PC-9 (cell line): Measurements from ENCODE around the gene BCL2A1. TPM values are rescaled to one million over a fixed set of nuclear protein-coding genes. Genes with fewer than 3 reads are reported as not detected.
"Not testable (repeated sequence)": the region's sequence is repeated elsewhere in the genome, so short reads cannot be mapped to it uniquely, and the experiment has no call there.

ENCODE experiments used
- BruUV-seq: library from RNA; stranded (reverse); fragments of 400-500 nt; replicated peaks from 2 replicates; lab custom pipeline; 2021; lab: Mats Ljungman, UMichigan
- CTCF ChIA-PET: fragments of 300-600 bp; sonication (Branson Sonifier 250); formaldehyde crosslinking; loops from one replicate; lab custom pipeline; 2022; ENCODE audit warnings: antibody characterized with exemption; lab: Charles Lee
- POLR2A ChIA-PET: fragments of 300-600 bp; sonication (Branson Sonifier 250); formaldehyde crosslinking; loops from one replicate; lab custom pipeline; 2022; ENCODE audit warnings: antibody characterized with exemption; ENCODE audit not compliant: unreplicated experiment; lab: Charles Lee
- DNase-seq, 2 experiments: peaks; one replicate each; pipeline versions ENCODE4 v3.0.0 to v3.0.0-alpha.2; 2015 to 2022; ENCODE audit warnings: mixed read lengths in 1 of 2
- H2AFZ ChIP-seq: fragments of 200-600 bp; sonication (generic); 2 replicates; pipeline ENCODE4 v1.8.1; 2017; ENCODE audit warnings: antibody characterized with exemption
- H3F3A ChIP-seq: fragments of 200-600 bp; sonication (generic); 2 replicates; pipeline ENCODE4 v1.8.1; 2017; ENCODE audit warnings: antibody characterized with exemption, mild to moderate bottlenecking, low read depth; ENCODE audit not compliant: insufficient read depth
- H3K27ac ChIP-seq: fragments of 200-600 bp; sonication (generic); 2 replicates; pipeline ENCODE4 v1.6.1; 2016; ENCODE audit warnings: mixed run types
- H3K27me3 ChIP-seq: fragments of 200-600 bp; sonication (generic); 2 replicates; pipeline ENCODE4 v1.6.1; 2016; ENCODE audit warnings: low read depth, mixed run types; ENCODE audit not compliant: insufficient read depth
- H3K36me3 ChIP-seq: fragments of 200-600 bp; sonication (generic); 2 replicates; pipeline ENCODE4 v1.6.1; 2016; ENCODE audit warnings: low read depth, mixed run types
- H3K4me1 ChIP-seq: fragments of 200-600 bp; sonication (generic); replicated peaks from 2 replicates; pipeline ENCODE4 v1.6.1; 2016; ENCODE audit warnings: mixed run types; ENCODE audit not compliant: insufficient read depth
- H3K4me2 ChIP-seq: fragments of 200-600 bp; sonication (generic); 2 replicates; pipeline ENCODE4 v1.6.1; 2017; ENCODE audit warnings: mixed run types
- H3K4me3 ChIP-seq: fragments of 200-600 bp; sonication (generic); 2 replicates; pipeline ENCODE4 v1.6.1; 2016; ENCODE audit warnings: mixed run types
- H3K79me2 ChIP-seq: fragments of 200-600 bp; sonication (generic); 2 replicates; pipeline ENCODE4 v1.6.1; 2017; ENCODE audit warnings: low read depth, mixed run types
- H3K9me2 ChIP-seq: fragments of 200-600 bp; sonication (generic); 2 replicates; pipeline ENCODE4 v1.8.1; 2017; ENCODE audit warnings: mild to moderate bottlenecking; ENCODE audit not compliant: insufficient read depth
- H3K9me3 ChIP-seq: fragments of 200-600 bp; sonication (generic); 2 replicates; pipeline ENCODE4 v1.8.1; 2016; ENCODE audit warnings: low read depth; ENCODE audit not compliant: insufficient read depth
- H4K20me1 ChIP-seq: fragments of 200-600 bp; sonication (generic); 2 replicates; pipeline ENCODE4 v1.8.1; 2017; ENCODE audit not compliant: insufficient read depth
- EZH2 ChIP-seq: fragments of 200-600 bp; sonication (generic); IDR thresholded peaks from 2 replicates; pipeline ENCODE4 v1.8.0; 2017; ENCODE audit warnings: antibody characterized with exemption, low read depth
- intact Hi-C: fragments of 100-400 bp; cut with micrococcal nuclease; formaldehyde crosslinking; loops from one replicate; pipeline ENCODE4 v1.10.0; 2022; ENCODE audit not compliant: unreplicated experiment
- total RNA-seq: library from RNA; stranded (reverse); gene quantifications from 2 replicates; pipeline ENCODE4 v1.2.3, GENCODE V29; 2021
- TF ChIP-seq, protein P1 (sequence below): fragments of 200-600 bp; sonication (generic); conservative IDR thresholded peaks from 2 replicates; pipeline ENCODE4 v1.6.1; 2017; ENCODE audit warnings: mixed run types, antibody characterized with exemption, mild to moderate bottlenecking, moderate library complexity

BCL2A1 gene
- total RNA-seq, 1 experiment from 2014 or later: not detected

DNA sequence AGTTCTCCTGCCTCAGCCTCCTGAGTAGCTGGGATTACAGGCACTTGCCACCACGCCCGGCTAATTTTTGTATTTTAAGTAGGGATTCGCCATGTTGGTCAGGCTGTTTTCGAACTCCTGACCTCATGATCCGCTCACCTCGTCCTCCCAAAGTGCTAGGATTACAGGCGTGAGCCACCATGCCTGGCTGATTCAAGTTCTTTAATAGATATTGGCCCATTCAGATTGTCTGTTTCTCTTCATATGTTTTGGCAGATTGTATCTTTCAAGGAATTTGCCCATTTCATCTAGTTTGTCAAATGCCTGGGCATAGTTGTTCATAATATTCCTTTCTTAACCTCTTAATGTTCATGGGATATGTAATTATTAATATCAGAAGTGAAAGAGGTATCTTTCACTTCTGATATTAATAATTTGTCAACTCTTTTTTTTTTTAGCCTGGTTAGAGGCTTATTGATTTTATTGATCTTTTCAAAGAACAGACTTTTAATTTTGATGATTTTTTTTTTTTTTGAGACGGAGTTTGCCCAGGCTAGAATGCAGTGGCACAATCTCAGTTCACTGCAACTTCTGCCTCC, 48.3 kb upstream of the BCL2A1 start:
- H3K27ac ChIP-seq: no peak overlapping the region
- BruUV-seq: no TSS peak
- H3F3A ChIP-seq: no peaks in the 10 kb centered on the region
- intact Hi-C loops: no loop called here
- DNase-seq: no peak
- no peaks in the 10 kb centered on the region for H3K4me1 ChIP-seq
- no peak overlapping the region for H2AFZ ChIP-seq
- no peak overlapping the region for H3K4me2 ChIP-seq
- H3K9me2 ChIP-seq: no peaks in the 10 kb centered on the region
- H3K9me3 ChIP-seq: no peaks in the 10 kb centered on the region; the same call in 1 of the 2 replicates
- no peaks in the 10 kb centered on the region for H3K27me3 ChIP-seq
- no peak overlapping the region for H3K4me3 ChIP-seq
- H4K20me1 ChIP-seq: no peaks in the 10 kb centered on the region
- TF ChIP-seq, protein P1, sequence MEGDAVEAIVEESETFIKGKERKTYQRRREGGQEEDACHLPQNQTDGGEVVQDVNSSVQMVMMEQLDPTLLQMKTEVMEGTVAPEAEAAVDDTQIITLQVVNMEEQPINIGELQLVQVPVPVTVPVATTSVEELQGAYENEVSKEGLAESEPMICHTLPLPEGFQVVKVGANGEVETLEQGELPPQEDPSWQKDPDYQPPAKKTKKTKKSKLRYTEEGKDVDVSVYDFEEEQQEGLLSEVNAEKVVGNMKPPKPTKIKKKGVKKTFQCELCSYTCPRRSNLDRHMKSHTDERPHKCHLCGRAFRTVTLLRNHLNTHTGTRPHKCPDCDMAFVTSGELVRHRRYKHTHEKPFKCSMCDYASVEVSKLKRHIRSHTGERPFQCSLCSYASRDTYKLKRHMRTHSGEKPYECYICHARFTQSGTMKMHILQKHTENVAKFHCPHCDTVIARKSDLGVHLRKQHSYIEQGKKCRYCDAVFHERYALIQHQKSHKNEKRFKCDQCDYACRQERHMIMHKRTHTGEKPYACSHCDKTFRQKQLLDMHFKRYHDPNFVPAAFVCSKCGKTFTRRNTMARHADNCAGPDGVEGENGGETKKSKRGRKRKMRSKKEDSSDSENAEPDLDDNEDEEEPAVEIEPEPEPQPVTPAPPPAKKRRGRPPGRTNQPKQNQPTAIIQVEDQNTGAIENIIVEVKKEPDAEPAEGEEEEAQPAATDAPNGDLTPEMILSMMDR: no peak
- no peak for TF ChIP-seq EZH2
- ChIA-PET POLR2A (no interaction called here), CTCF (no interaction called here)
- H3K79me2 ChIP-seq: no peaks in the 10 kb centered on the region
- no peaks in the 10 kb centered on the region for H3K36me3 ChIP-seq

DNA sequence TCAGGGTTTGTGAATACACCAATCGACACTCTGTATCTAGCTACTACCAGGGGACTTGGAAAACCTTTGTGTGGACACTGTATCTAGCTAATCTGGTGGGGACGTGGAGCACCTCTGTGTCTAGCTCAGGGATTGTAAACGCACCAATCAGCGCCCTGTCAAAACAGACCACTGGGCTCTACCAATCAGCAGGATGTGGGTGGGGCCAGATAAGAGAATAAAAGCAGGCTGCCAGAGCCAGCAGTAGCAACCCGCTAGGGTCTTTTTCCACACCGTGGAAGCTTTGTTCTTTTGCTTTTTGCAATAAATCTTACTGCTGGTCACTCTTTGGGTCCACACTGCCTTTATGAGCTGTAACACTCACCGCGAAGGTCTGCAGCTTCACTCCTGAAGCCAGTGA, 46.1 kb upstream of the BCL2A1 start:
- H3K27me3 ChIP-seq, H3K79me2 ChIP-seq, H3F3A ChIP-seq, H3K27ac ChIP-seq, intact Hi-C loops, DNase-seq, H3K4me2 ChIP-seq, CTCF ChIA-PET, POLR2A ChIA-PET, H4K20me1 ChIP-seq, H2AFZ ChIP-seq, H3K9me2 ChIP-seq, H3K9me3 ChIP-seq, H3K36me3 ChIP-seq, H3K4me3 ChIP-seq, H3K4me1 ChIP-seq, BruUV-seq: not testable (repeated sequence)

DNA sequence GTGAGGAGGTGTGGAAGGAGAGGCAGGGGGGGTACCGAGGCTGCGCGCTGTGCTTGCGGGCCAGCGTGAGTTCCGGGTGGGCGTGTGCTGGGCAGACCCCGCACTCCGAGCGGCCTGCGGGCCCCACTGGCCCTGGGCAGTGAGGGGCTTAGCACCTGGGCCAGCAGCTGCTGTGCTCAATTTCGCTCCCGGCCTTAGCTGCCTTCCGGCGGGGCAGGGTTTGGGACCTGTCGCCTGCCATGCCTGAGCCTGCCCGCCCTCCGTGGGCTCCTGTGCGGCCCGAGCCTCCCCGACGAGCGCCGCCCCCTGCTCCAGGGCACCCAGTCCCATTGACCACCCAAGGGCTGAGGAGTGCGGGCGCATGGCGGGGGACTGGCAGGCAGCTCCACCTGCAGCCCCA, 45.5 kb upstream of the BCL2A1 start:
- intact Hi-C loops, H3K9me2 ChIP-seq, H3K27ac ChIP-seq, H3K79me2 ChIP-seq, H3K4me1 ChIP-seq, H3K4me2 ChIP-seq, H3K27me3 ChIP-seq, H2AFZ ChIP-seq, CTCF ChIA-PET, H3K36me3 ChIP-seq, DNase-seq, H3F3A ChIP-seq, H3K9me3 ChIP-seq, H3K4me3 ChIP-seq, BruUV-seq, H4K20me1 ChIP-seq, POLR2A ChIA-PET: not testable (repeated sequence)

DNA sequence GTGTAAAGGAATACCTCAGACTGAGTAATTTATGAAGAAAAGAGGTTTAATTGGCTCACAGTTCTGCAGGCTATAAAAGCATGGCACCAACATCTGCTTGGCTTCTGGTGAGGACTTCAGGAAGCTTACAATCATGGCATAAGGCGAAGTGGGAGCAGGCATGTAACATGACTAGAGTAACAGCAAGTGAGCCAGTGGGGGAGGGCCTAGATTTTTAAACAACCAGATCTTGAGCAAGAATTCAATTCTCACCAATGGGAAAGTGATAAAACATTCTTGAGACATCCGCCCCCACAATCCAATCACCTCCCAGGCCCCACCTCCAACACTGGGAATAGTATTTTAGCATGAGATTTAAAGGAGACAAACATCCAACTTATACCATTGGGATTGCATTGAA, 44.2 kb upstream of the BCL2A1 start:
- Histone ChIP-seq H4K20me1 (no peaks in the 10 kb centered on the region; the same call in 1 of the 2 replicates), H3F3A (peaks cover 19% of the 10 kb centered on the region), H3K9me3 (no peaks in the 10 kb centered on the region; the same call in 1 of the 2 replicates), H3K4me3 (no peak overlapping the region), H3K27me3 (no peaks in the 10 kb centered on the region), H3K4me1 (peaks cover 18% of the 10 kb centered on the region), H3K4me2 (no peak overlapping the region), H3K36me3 (no peaks in the 10 kb centered on the region), H2AFZ (no peak overlapping the region), H3K9me2 (no peaks in the 10 kb centered on the region), H3K79me2 (no peaks in the 10 kb centered on the region), H3K27ac (no peak overlapping the region)
- ChIA-PET POLR2A (no interaction called here), CTCF (interaction anchor here (0.6 kb wide), 1 partner anchor 57 kb away, joined by 3 read pairs; no protein-coding TSS in a partner anchor)
- intact Hi-C loops: no loop called here
- BruUV-seq: no TSS peak
- TF ChIP-seq, protein P1: no peak
- TF ChIP-seq EZH2: no peak
- DNase-seq: no peak

DNA sequence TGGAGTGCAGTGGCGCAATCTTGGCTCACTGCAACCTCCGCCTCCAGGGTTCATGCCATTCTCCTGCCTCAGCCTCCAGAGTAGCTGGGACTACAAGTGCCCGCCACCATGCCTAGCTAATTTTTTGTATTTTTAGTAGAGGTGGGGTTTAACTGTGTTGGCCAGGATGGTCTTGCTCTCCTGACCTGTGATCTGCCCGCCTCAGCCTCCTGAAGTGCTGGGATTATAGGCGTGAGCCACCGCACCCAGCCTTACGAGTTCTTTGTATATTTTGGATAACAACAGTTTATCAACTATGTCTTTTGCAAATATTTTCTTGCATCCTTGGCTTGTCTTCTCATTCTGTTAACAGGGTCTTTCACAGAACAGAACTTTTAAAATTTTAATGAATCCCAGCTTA, 43.2 kb upstream of the BCL2A1 start:
- H3K27ac ChIP-seq, H3K27me3 ChIP-seq, POLR2A ChIA-PET, H3K36me3 ChIP-seq, H3K9me2 ChIP-seq, H3K79me2 ChIP-seq, H3K4me2 ChIP-seq, H3K9me3 ChIP-seq, CTCF ChIA-PET, H3K4me3 ChIP-seq, intact Hi-C loops, H4K20me1 ChIP-seq, H2AFZ ChIP-seq, BruUV-seq, DNase-seq: not testable (repeated sequence)
- Histone ChIP-seq H3F3A (peaks cover 29% of the 10 kb centered on the region), H3K4me1 (peaks cover 20% of the 10 kb centered on the region)
